GM23338 (cell line): ENCODE measurements around the gene SLC23A3. TPM values are rescaled to one million over a fixed set of nuclear protein-coding genes. Genes with fewer than 3 reads are reported as not detected.

Experiments used
- ATAC-seq: fragments of 200-7000 bp; cut with Tn5 transposase; 3 replicates; pipeline ENCODE4 v1.9.1; 2020
- DNase-seq: peaks from one replicate; pipeline ENCODE4 v3.0.0-alpha.2; 2015; ENCODE audit warnings: low spot score
- H2AFZ ChIP-seq: fragments of 200-600 bp; sonication (generic); 2 replicates; pipeline ENCODE4 v1.8.0; 2016; ENCODE audit warnings: antibody characterized with exemption, mild to moderate bottlenecking, moderate library complexity
- H3F3A ChIP-seq: fragments of 200-600 bp; sonication (generic); replicated peaks from 2 replicates; pipeline ENCODE4 v1.8.0; 2017; ENCODE audit warnings: antibody characterized with exemption, mixed run types, low read depth
- H3K27ac ChIP-seq: fragments of 200-600 bp; sonication (generic); 2 replicates; pipeline ENCODE4 v1.6.1; 2016; ENCODE audit warnings: low read depth
- H3K27me3 ChIP-seq: fragments of 200-600 bp; sonication (generic); 2 replicates; pipeline ENCODE4 v1.8.0; 2016; ENCODE audit warnings: mild to moderate bottlenecking, mixed run types, moderate library complexity; ENCODE audit not compliant: insufficient read depth
- H3K36me3 ChIP-seq: fragments of 200-600 bp; sonication (generic); 2 replicates; pipeline ENCODE4 v1.8.0; 2016; ENCODE audit warnings: mild to moderate bottlenecking; ENCODE audit not compliant: insufficient read depth
- H3K4me1 ChIP-seq: fragments of 200-600 bp; sonication (generic); 2 replicates; pipeline ENCODE4 v1.8.0; 2016; ENCODE audit warnings: mild to moderate bottlenecking, moderate library complexity; ENCODE audit not compliant: insufficient read depth
- H3K4me2 ChIP-seq: fragments of 200-600 bp; sonication (generic); 2 replicates; pipeline ENCODE4 v1.7.1; 2017; ENCODE audit warnings: mixed run types
- H3K4me3 ChIP-seq: fragments of 200-600 bp; sonication (generic); 2 replicates; pipeline ENCODE4 v1.6.1; 2016; ENCODE audit warnings: mixed run types
- H3K79me2 ChIP-seq: fragments of 200-600 bp; sonication (generic); replicated peaks from 2 replicates; pipeline ENCODE4 v1.8.0; 2017; ENCODE audit warnings: mild to moderate bottlenecking; ENCODE audit not compliant: insufficient read depth
- H3K9me2 ChIP-seq: fragments of 200-600 bp; sonication (generic); 2 replicates; pipeline ENCODE4 v1.8.0; 2017; ENCODE audit not compliant: insufficient read depth
- H4K20me1 ChIP-seq: fragments of 200-600 bp; sonication (generic); replicated peaks from 2 replicates; pipeline ENCODE4 v1.8.0; 2017; ENCODE audit warnings: mild to moderate bottlenecking; ENCODE audit not compliant: insufficient read depth
- H3K27ac Mint-ChIP-seq: 2 replicates; pipeline ENCODE4 v1.8.0; 2020; ENCODE audit warnings: inconsistent platforms, mild to moderate bottlenecking, moderate library complexity, mixed read lengths
- H3K27me3 Mint-ChIP-seq: 3 replicates; pipeline ENCODE4 v1.8.0; 2022; ENCODE audit warnings: low read depth, mild to moderate bottlenecking, moderate library complexity, mixed read lengths, inconsistent platforms; ENCODE audit not compliant: insufficient read depth, poor library complexity
- H3K36me3 Mint-ChIP-seq: 3 replicates; pipeline ENCODE4 v1.8.0; 2021; ENCODE audit warnings: low read depth, mild to moderate bottlenecking, inconsistent platforms, moderate library complexity, mixed read lengths
- H3K4me1 Mint-ChIP-seq: 3 replicates; pipeline ENCODE4 v1.8.0; 2020; ENCODE audit warnings: mild to moderate bottlenecking, inconsistent platforms, mixed read lengths
- H3K4me3 Mint-ChIP-seq: 3 replicates; pipeline ENCODE4 v1.8.0; 2021; ENCODE audit warnings: moderate library complexity, mild to moderate bottlenecking, inconsistent platforms, mixed read lengths
- H3K9me3 Mint-ChIP-seq: 3 replicates; pipeline ENCODE4 v1.8.0; 2020; ENCODE audit warnings: moderate library complexity, mild to moderate bottlenecking, inconsistent platforms, mixed read lengths
- CREB1 ChIP-seq: fragments of 250-450 bp; sonication (Bioruptor Pico); IDR thresholded peaks from 2 replicates; pipeline ENCODE4 v1.5.0; 2020; ENCODE audit warnings: low read depth, mild to moderate bottlenecking, moderate library complexity
- EZH2 ChIP-seq: fragments of 200-600 bp; sonication (generic); IDR thresholded peaks from one replicate; pipeline ENCODE4 v1.8.0; 2017; ENCODE audit warnings: antibody characterized with exemption, mild to moderate bottlenecking, low read depth; ENCODE audit not compliant: unreplicated experiment
- JUNB ChIP-seq: IDR thresholded peaks from one replicate; pipeline ENCODE4 v1.6.1; 2016; ENCODE audit warnings: antibody characterized with exemption; ENCODE audit not compliant: unreplicated experiment
- POLR2AphosphoS5 ChIP-seq: IDR thresholded peaks from 2 replicates; pipeline ENCODE4 v1.6.1; 2016; ENCODE audit warnings: antibody characterized with exemption, low read depth
- STAT1 ChIP-seq: IDR thresholded peaks from one replicate; pipeline ENCODE4 v1.6.1; 2016; ENCODE audit warnings: antibody characterized with exemption; ENCODE audit not compliant: unreplicated experiment
- ZNF114 ChIP-seq: fragments of 250-450 bp; sonication (Bioruptor Pico); IDR thresholded peaks from 2 replicates; pipeline ENCODE4 v1.5.0; 2020; ENCODE audit warnings: mild to moderate bottlenecking, moderate library complexity
- polyA plus RNA-seq: library from polyadenylated mRNA; unstranded; fragments of >200 nt; fragmentation: Nextera tagmentation; extraction: Ambion mirVana; gene quantifications from 2 replicates; pipeline ENCODE4 v1.2.1, GENCODE V29; 2016
- total RNA-seq: library from RNA; depleted of rRNA; stranded (reverse); fragments of >200 nt; shearing (Covaris generic); gene quantifications from 2 replicates; pipeline ENCODE4 v1.2.3, GENCODE V29; 2014
- TF ChIP-seq, protein P1 (sequence below): IDR thresholded peaks from 2 replicates; pipeline ENCODE4 v1.6.1; 2016; ENCODE audit warnings: antibody characterized with exemption
- TF ChIP-seq, protein P2 (sequence below), 2 experiments: fragments of 200-600 bp in 1 of 2; sonication (generic) in 1 of 2; conservative IDR thresholded peaks; 2 replicates each; pipeline versions ENCODE4 v1.5.1 to v1.6.1; 2016 to 2017; ENCODE audit warnings: antibody characterized with exemption in 2 of 2, low read depth in 2 of 2, mild to moderate bottlenecking in 2 of 2, moderate library complexity in 1 of 2
- TF ChIP-seq, protein P3 (sequence below): fragments of 250-450 bp; sonication (Bioruptor Pico); IDR thresholded peaks from 2 replicates; pipeline ENCODE4 v1.5.0; 2020; ENCODE audit warnings: mild to moderate bottlenecking, moderate library complexity
- TF ChIP-seq, protein P4 (sequence below): IDR thresholded peaks from one replicate; pipeline ENCODE4 v1.6.1; 2018; ENCODE audit warnings: antibody characterized with exemption; ENCODE audit not compliant: unreplicated experiment

Gene SLC23A3
- total and polyA plus RNA-seq, 2 experiments from 2014 or later: 0.10 to 0.73 TPM

DNA sequence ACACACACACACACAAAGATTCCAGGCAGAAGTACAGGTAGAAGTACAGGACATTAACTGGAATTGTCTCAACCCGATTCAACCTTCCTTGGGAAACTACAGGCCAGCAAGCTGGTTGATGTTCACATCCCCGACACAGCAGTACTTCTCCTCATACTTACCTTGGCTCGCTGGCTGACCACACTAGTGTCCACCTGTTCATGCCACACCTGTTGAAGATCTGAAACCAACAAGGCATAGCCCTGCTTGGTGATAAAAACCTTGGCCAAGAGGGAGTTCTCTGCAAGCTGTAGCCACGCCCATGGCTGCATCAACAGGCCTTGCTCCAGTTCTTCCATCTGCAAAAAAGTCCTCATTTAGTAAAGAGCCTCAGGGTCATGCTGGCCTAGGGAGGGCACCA, 11.8 kb downstream of the SLC23A3 start:
- Histone ChIP-seq H3K4me2 (no peak overlapping the region), H3K4me1 (peaks cover 4% of the 10 kb centered on the region; the same call in 1 of the 2 replicates), H4K20me1 (no peaks in the 10 kb centered on the region; the same call in 1 of the 2 replicates), H3K4me3 (no peak overlapping the region), H3K79me2 (peaks cover 7% of the 10 kb centered on the region; the same call in 1 of the 2 replicates), H3K9me2 (no peaks in the 10 kb centered on the region), H3K36me3 (no peaks in the 10 kb centered on the region; the same call in 1 of the 2 replicates), H3F3A (0 out of 2 replicates have a peak, but pooled peaks cover 3% of the 10 kb centered on the region), H3K27ac (no peak overlapping the region), H3K27me3 (no peaks in the 10 kb centered on the region), H2AFZ (no peak overlapping the region)
- TF ChIP-seq, protein P1, sequence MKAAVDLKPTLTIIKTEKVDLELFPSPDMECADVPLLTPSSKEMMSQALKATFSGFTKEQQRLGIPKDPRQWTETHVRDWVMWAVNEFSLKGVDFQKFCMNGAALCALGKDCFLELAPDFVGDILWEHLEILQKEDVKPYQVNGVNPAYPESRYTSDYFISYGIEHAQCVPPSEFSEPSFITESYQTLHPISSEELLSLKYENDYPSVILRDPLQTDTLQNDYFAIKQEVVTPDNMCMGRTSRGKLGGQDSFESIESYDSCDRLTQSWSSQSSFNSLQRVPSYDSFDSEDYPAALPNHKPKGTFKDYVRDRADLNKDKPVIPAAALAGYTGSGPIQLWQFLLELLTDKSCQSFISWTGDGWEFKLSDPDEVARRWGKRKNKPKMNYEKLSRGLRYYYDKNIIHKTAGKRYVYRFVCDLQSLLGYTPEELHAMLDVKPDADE: no peak
- TF ChIP-seq ZNF114 (CRISPR knock-in tag) (no peak), CREB1 (no peak), JUNB (no peak), EZH2 (no peak), POLR2AphosphoS5 (no peak), STAT1 (no peak)
- TF ChIP-seq, protein P2, sequence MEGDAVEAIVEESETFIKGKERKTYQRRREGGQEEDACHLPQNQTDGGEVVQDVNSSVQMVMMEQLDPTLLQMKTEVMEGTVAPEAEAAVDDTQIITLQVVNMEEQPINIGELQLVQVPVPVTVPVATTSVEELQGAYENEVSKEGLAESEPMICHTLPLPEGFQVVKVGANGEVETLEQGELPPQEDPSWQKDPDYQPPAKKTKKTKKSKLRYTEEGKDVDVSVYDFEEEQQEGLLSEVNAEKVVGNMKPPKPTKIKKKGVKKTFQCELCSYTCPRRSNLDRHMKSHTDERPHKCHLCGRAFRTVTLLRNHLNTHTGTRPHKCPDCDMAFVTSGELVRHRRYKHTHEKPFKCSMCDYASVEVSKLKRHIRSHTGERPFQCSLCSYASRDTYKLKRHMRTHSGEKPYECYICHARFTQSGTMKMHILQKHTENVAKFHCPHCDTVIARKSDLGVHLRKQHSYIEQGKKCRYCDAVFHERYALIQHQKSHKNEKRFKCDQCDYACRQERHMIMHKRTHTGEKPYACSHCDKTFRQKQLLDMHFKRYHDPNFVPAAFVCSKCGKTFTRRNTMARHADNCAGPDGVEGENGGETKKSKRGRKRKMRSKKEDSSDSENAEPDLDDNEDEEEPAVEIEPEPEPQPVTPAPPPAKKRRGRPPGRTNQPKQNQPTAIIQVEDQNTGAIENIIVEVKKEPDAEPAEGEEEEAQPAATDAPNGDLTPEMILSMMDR (conservative IDR thresholded peaks at IDR 0.05; ENCODE audit: low read depth in 2 of 2): no peak
- TF ChIP-seq, protein P3, sequence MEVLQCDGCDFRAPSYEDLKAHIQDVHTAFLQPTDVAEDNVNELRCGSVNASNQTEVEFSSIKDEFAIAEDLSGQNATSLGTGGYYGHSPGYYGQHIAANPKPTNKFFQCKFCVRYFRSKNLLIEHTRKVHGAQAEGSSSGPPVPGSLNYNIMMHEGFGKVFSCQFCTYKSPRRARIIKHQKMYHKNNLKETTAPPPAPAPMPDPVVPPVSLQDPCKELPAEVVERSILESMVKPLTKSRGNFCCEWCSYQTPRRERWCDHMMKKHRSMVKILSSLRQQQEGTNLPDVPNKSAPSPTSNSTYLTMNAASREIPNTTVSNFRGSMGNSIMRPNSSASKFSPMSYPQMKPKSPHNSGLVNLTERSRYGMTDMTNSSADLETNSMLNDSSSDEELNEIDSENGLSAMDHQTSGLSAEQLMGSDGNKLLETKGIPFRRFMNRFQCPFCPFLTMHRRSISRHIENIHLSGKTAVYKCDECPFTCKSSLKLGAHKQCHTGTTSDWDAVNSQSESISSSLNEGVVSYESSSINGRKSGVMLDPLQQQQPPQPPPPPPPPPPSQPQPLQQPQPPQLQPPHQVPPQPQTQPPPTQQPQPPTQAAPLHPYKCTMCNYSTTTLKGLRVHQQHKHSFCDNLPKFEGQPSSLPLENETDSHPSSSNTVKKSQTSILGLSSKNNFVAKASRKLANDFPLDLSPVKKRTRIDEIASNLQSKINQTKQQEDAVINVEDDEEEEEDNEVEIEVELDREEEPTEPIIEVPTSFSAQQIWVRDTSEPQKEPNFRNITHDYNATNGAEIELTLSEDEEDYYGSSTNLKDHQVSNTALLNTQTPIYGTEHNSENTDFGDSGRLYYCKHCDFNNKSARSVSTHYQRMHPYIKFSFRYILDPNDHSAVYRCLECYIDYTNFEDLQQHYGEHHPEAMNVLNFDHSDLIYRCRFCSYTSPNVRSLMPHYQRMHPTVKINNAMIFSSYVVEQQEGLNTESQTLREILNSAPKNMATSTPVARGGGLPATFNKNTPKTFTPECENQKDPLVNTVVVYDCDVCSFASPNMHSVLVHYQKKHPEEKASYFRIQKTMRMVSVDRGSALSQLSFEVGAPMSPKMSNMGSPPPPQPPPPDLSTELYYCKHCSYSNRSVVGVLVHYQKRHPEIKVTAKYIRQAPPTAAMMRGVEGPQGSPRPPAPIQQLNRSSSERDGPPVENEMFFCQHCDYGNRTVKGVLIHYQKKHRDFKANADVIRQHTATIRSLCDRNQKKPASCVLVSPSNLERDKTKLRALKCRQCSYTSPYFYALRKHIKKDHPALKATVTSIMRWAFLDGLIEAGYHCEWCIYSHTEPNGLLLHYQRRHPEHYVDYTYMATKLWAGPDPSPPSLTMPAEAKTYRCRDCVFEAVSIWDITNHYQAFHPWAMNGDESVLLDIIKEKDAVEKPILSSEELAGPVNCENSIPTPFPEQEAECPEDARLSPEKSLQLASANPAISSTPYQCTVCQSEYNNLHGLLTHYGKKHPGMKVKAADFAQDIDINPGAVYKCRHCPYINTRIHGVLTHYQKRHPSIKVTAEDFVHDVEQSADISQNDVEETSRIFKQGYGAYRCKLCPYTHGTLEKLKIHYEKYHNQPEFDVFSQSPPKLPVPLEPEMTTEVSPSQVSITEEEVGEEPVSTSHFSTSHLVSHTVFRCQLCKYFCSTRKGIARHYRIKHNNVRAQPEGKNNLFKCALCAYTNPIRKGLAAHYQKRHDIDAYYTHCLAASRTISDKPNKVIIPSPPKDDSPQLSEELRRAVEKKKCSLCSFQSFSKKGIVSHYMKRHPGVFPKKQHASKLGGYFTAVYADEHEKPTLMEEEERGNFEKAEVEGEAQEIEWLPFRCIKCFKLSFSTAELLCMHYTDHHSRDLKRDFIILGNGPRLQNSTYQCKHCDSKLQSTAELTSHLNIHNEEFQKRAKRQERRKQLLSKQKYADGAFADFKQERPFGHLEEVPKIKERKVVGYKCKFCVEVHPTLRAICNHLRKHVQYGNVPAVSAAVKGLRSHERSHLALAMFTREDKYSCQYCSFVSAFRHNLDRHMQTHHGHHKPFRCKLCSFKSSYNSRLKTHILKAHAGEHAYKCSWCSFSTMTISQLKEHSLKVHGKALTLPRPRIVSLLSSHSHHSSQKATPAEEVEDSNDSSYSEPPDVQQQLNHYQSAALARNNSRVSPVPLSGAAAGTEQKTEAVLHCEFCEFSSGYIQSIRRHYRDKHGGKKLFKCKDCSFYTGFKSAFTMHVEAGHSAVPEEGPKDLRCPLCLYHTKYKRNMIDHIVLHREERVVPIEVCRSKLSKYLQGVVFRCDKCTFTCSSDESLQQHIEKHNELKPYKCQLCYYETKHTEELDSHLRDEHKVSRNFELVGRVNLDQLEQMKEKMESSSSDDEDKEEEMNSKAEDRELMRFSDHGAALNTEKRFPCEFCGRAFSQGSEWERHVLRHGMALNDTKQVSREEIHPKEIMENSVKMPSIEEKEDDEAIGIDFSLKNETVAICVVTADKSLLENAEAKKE (CRISPR knock-in tag): no peak
- TF ChIP-seq, protein P4, sequence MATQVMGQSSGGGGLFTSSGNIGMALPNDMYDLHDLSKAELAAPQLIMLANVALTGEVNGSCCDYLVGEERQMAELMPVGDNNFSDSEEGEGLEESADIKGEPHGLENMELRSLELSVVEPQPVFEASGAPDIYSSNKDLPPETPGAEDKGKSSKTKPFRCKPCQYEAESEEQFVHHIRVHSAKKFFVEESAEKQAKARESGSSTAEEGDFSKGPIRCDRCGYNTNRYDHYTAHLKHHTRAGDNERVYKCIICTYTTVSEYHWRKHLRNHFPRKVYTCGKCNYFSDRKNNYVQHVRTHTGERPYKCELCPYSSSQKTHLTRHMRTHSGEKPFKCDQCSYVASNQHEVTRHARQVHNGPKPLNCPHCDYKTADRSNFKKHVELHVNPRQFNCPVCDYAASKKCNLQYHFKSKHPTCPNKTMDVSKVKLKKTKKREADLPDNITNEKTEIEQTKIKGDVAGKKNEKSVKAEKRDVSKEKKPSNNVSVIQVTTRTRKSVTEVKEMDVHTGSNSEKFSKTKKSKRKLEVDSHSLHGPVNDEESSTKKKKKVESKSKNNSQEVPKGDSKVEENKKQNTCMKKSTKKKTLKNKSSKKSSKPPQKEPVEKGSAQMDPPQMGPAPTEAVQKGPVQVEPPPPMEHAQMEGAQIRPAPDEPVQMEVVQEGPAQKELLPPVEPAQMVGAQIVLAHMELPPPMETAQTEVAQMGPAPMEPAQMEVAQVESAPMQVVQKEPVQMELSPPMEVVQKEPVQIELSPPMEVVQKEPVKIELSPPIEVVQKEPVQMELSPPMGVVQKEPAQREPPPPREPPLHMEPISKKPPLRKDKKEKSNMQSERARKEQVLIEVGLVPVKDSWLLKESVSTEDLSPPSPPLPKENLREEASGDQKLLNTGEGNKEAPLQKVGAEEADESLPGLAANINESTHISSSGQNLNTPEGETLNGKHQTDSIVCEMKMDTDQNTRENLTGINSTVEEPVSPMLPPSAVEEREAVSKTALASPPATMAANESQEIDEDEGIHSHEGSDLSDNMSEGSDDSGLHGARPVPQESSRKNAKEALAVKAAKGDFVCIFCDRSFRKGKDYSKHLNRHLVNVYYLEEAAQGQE: no peak
- Mint-ChIP-seq H3K27me3 (peaks cover 11% of the 10 kb centered on the region), H3K9me3 (no peaks in the 10 kb centered on the region), H3K4me3 (no peak overlapping the region), H3K36me3 (peaks cover 6% of the 10 kb centered on the region; the same call in 2 of the 3 replicates), H3K27ac (no peak overlapping the region), H3K4me1 (peaks cover 20% of the 10 kb centered on the region)
- ATAC-seq: no peak
- no peak for DNase-seq
